ENCODE data around the gene TEX55.

GRCh38 chr3:119146578-119147375, 812 bp downstream of the TEX55 start:
- no peak for TF ChIP-seq CTCF (IDR thresholded peaks at IDR 0.05)
- TF ChIP-seq EZH2phosphoT487 (IDR thresholded peaks at IDR 0.05): no peak
- no peak for TF ChIP-seq EZH2 (IDR thresholded peaks at IDR 0.05)

All from neural progenitor cell (in vitro differentiated cells).